Panc1 (cell line): ENCODE data around the gene ZNF718. TPM values are rescaled to one million over a fixed set of nuclear protein-coding genes. Genes with fewer than 3 reads are reported as not detected.
A peak's percentile ranks its signal among the peaks of the same experiment; 100 is the strongest.
"Not testable (repeated sequence)": the region's sequence is repeated elsewhere in the genome, so short reads cannot be mapped to it uniquely, and the experiment has no call there.

ENCODE experiments used
- ATAC-seq: fragments of 200-7000 bp; cut with Tn5 transposase; 2 replicates; pipeline ENCODE4 v1.9.1; 2020; ENCODE audit warnings: mild to moderate bottlenecking, moderate library complexity
- BruUV-seq: library from RNA; stranded (reverse); fragments of 400-500 nt; replicated peaks from 2 replicates; lab custom pipeline; 2021; lab: Mats Ljungman, UMichigan
- CTCF ChIA-PET: fragments of 300-600 bp; sonication (Branson Sonifier 250); formaldehyde crosslinking; loops from one replicate; lab custom pipeline; 2022; ENCODE audit warnings: antibody characterized with exemption; lab: Charles Lee
- POLR2A ChIA-PET: fragments of 300-600 bp; sonication (Branson Sonifier 250); formaldehyde crosslinking; loops from one replicate; lab custom pipeline; 2022; ENCODE audit warnings: antibody characterized with exemption; lab: Charles Lee
- DNase-seq: peaks from one replicate; pipeline ENCODE4 v3.0.0-alpha.2; 2010; ENCODE audit warnings: low read depth, low spot score
- H3K27ac ChIP-seq: 2 replicates; pipeline ENCODE4 v1.5.1; 2011; ENCODE audit warnings: mild to moderate bottlenecking, low read length, inconsistent platforms
- H3K27me3 ChIP-seq: fragments of 200-500 bp; sonication (Bioruptor generic); 2 replicates; pipeline ENCODE4 v1.6.0; 2014; ENCODE audit warnings: low read length, inconsistent platforms; ENCODE audit not compliant: control insufficient read depth, insufficient read depth
- H3K36me3 ChIP-seq: fragments of 200-500 bp; sonication (Bioruptor generic); 2 replicates; pipeline ENCODE4 v1.5.1; 2014; ENCODE audit warnings: inconsistent platforms, mild to moderate bottlenecking, low read length, moderate library complexity; ENCODE audit not compliant: control insufficient read depth, insufficient read depth
- H3K4me1 ChIP-seq: 2 replicates; pipeline ENCODE4 v1.5.1; 2011; ENCODE audit warnings: inconsistent platforms, mild to moderate bottlenecking, low read length, moderate library complexity; ENCODE audit not compliant: control insufficient read depth, insufficient read depth
- H3K4me3 ChIP-seq, 2 experiments: 2 replicates each; pipeline ENCODE4 v1.5.1; 2011 to 2012; ENCODE audit warnings: low read depth in 2 of 2, low read length in 2 of 2, mild to moderate bottlenecking in 2 of 2, inconsistent platforms in 1 of 2, moderate library complexity in 1 of 2
- H3K9me3 ChIP-seq: fragments of 200-500 bp; sonication (Bioruptor generic); 2 replicates; pipeline ENCODE4 v1.5.1; 2014; ENCODE audit warnings: low read depth, mild to moderate bottlenecking, inconsistent platforms, low read length, moderate library complexity; ENCODE audit not compliant: control insufficient read depth, insufficient read depth
- CTCF ChIP-seq: fragments of 450-650 bp; IDR thresholded peaks from 2 replicates; pipeline ENCODE4 v1.5.1; 2017; ENCODE audit warnings: mild to moderate bottlenecking
- POLR2AphosphoS5 ChIP-seq: IDR thresholded peaks from 2 replicates; pipeline ENCODE4 v1.6.1; 2012; ENCODE audit warnings: mild to moderate bottlenecking, low read depth, low read length, moderate library complexity
- REST ChIP-seq, 2 experiments: IDR thresholded peaks; 2 replicates each; pipeline ENCODE4 v1.6.1; 2011 to 2012; ENCODE audit warnings: low read depth in 2 of 2, control low read depth in 1 of 2, low read length in 1 of 2, mild to moderate bottlenecking in 1 of 2, moderate library complexity in 1 of 2; ENCODE audit not compliant: insufficient read depth in 1 of 2
- in situ Hi-C: cut with HindIII; loops from 2 replicates; pipeline ENCODE4 v1.10.0; 2016; ENCODE audit warnings: low sequenced_read_pairs, low pct_unique_long_range_greater_than_20kb
- intact Hi-C: fragments of 100-400 bp; cut with micrococcal nuclease; formaldehyde crosslinking; loops from one replicate; pipeline ENCODE4 v1.10.0; 2022; ENCODE audit not compliant: unreplicated experiment
- total RNA-seq: library from RNA; stranded (reverse); gene quantifications from one replicate; pipeline ENCODE4 v1.2.1, GENCODE V29; 2021; ENCODE audit not compliant: unreplicated experiment

Gene ZNF718
- total RNA-seq, 1 experiment from 2014 or later: 3.6 TPM

- ChIA-PET CTCF (no interaction called here), POLR2A (no interaction called here)
- BruUV-seq: no TSS peak
- Histone ChIP-seq H3K4me3 (peak overlapping the region in 1 of 2 experiments; percentile 28; a peak in 1 of 4 replicates), H3K4me1 (no peaks in the 10 kb centered on the region), H3K27ac (no peak overlapping the region), H3K36me3 (no peaks in the 10 kb centered on the region), H3K9me3 (no peaks in the 10 kb centered on the region), H3K27me3 (no peaks in the 10 kb centered on the region)
- in situ Hi-C loops: no loop called here
- ATAC-seq (no peak), DNase-seq (no peak)
- intact Hi-C loops: no loop called here
- TF ChIP-seq CTCF (no peak), REST (IDR thresholded peaks at IDR 0.05; ENCODE audit: insufficient read depth in 1 of 2, low read depth in 2 of 2, low read length in 1 of 2) (no peak), POLR2AphosphoS5 (no peak)
These were observed 88.3 kb downstream of the ZNF718 start for GRCh38 chr4:212438-213188.

DNA sequence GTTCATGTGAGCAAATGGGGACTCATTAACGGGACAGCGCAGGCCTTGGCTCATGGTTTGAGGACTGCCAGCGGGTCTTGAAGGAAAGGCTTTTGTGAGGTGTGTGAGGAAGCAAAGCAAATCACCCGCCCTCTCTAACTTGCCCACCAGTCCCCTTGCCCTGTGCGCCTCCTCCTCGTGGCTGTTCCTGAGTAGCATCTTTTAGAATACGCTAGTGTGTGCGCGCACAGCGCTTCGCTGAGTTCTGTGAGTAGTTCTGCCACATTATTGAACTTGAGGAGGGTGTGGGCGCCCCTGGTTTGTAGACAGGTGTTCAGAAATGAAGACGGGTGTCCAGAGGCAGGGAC is 88.9 kb downstream of the ZNF718 start:
- in situ Hi-C loops, H3K9me3 ChIP-seq, BruUV-seq, H3K27ac ChIP-seq, H3K27me3 ChIP-seq, H3K4me1 ChIP-seq, H3K36me3 ChIP-seq, DNase-seq, ATAC-seq, CTCF ChIA-PET, intact Hi-C loops, POLR2A ChIA-PET: not testable (repeated sequence)
- peak overlapping the region in 1 of 2 experiments; percentile 28; a peak in 1 of 4 replicates for H3K4me3 ChIP-seq

Other genes starting within 250 kb of the ZNF718 start
- gene ZNF595, start 71.2 kb upstream of the ZNF718 start, total RNA-seq: 36.7 TPM
- not detected for gene ZNF732, start 181.0 kb downstream of the ZNF718 start, total RNA-seq
- gene ZNF141, start 213.3 kb downstream of the ZNF718 start, total RNA-seq: not detected